H7 (cell line): ENCODE data around the gene IL21R. TPM values are rescaled to one million over a fixed set of nuclear protein-coding genes. Genes with fewer than 3 reads are reported as not detected.
"Not testable (repeated sequence)": the region's sequence is repeated elsewhere in the genome, so short reads cannot be mapped to it uniquely, and the experiment has no call there.

Experiments
- DNase-seq: peaks from one replicate; pipeline ENCODE4 v3.0.0; 2012
- H3K27me3 ChIP-seq: 2 replicates; pipeline ENCODE4 v1.6.0; 2011; ENCODE audit warnings: mild to moderate bottlenecking, low read length; ENCODE audit not compliant: control insufficient read depth, insufficient read depth
- H3K36me3 ChIP-seq: replicated peaks from 2 replicates; pipeline ENCODE4 v1.5.1; 2011; ENCODE audit warnings: low read length; ENCODE audit not compliant: control insufficient read depth, insufficient read depth
- H3K4me3 ChIP-seq: 2 replicates; pipeline ENCODE4 v1.5.1; 2011; ENCODE audit warnings: low read depth, mild to moderate bottlenecking, control low read depth, low read length, moderate library complexity; ENCODE audit not compliant: insufficient read depth
- total RNA-seq: library from RNA; depleted of rRNA; stranded (reverse); fragments of >200 nt; shearing (Covaris generic); gene quantifications from 2 replicates; pipeline ENCODE4 v1.2.3, GENCODE V29; 2014

IL21R gene
- total RNA-seq, 1 experiment from 2014 or later = 0.73 TPM

DNA sequence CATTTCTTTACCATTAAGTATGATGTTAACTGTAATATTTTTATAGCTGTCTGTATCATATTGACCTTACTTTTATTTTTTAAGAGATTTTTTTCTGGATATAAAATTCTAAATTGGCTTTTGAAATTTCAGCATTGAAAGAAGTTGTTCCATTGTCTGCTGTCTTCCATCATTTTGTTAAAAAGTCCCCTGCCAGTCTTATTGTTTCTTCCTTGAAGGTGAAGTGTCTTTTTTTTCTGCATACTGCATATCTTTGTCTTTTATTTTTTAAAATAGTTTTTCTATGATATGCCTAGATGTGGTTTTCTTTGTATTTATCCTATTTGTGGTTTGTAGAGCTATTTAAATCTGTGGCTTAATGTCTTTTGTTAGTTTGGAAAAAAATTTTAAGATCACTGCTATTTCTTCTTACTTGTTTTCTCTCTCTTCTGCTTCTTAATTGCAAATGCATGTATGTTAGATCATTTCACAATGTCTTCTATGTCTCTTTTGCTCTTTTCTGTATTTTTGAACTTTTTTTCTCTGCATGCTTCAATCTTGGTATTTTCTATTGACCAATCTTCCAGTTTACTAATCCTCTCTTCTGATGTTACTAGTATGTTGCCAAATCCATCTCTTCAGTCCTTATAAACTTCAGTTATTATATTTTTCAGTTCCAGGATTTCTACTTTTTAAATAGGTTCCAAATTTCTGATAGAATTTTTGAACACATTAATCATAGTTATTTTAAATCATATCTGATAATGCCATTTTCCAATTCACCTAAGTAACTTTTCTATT, 20.2 kb downstream of the IL21R start:
- DNase-seq = no peak
- Histone ChIP-seq H3K36me3 (no peaks in the 10 kb centered on the region), H3K27me3 (no peaks in the 10 kb centered on the region), H3K4me3 (no peak overlapping the region)

GRCh38 chr16:27424772-27425498, 23.0 kb downstream of the IL21R start:
- Histone ChIP-seq H3K36me3 (no peaks in the 10 kb centered on the region), H3K27me3 (no peaks in the 10 kb centered on the region), H3K4me3 (no peak overlapping the region)
- no peak for DNase-seq

DNA sequence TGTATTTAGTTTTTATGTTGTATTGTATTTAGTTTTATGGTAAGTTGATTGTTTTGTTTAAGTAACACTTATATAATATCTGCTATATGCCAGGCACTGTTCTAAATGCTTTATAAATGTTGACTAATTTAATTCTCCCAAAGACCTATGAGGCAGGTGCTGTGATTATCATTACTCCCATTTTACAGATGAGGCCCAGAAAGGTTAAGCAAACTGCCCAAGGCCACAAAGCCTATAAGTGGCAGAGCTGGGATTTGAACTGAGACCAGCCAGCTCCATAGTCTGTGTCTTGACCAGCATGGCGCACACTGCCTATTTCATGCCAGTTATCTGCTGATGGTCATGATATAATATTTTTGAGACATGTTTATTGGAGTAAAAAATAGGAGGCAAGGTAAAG, 24.0 kb downstream of the IL21R start:
- Histone ChIP-seq H3K27me3 (no peaks in the 10 kb centered on the region), H3K36me3 (no peaks in the 10 kb centered on the region), H3K4me3 (no peak overlapping the region)
- no peak for DNase-seq

DNA sequence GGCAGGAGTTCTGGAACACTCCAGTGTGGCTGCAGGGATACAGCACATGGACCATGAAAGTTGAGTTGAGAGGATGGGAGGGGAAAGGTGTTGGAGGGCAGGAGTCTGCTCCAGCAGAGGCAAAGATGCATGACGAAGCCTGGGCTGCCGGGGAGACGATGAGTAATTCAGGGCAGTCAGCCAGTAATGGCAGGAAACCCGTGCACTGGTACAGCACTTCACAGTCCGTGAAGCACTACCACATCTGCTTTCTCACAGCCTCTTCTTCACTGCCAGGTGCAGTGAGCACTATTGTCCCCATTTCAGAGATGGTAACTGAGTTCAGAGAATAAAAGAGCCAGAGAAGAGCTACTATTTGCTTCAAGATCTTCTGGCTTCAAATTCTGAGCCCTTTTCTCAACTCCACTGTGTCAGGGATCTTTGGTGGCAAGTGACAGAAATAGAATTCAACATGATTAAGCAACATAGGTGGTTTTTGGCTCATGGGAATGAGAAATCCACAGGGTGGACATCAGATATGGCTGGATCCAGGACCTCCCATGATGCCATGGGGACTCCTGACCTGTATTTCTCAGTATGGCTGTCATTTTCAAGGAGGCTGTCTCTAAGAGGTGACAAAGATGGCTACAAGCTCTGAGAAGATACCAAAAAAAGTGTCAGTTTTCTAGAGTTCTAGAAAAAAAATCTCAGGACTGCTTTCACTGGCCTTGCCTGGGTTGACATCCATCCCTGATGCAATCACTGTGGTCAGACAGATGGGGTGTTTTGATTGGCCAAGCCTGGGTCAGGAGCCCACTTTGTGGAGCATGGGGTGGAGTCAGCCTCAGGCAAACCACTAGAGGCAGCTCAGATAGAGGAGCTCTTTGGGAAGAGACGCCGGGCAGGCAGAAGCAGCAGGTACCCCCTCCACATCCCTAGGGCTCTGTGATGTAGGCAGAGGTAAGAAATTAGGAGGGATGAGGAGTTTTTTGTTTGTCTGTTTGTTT, 24.7 kb downstream of the IL21R start:
- peak; percentile 71 for DNase-seq
- H3K4me3 ChIP-seq = no peak overlapping the region
- no peaks in the 10 kb centered on the region for H3K36me3 ChIP-seq
- no peaks in the 10 kb centered on the region for H3K27me3 ChIP-seq

- Histone ChIP-seq H3K36me3 (no peaks in the 10 kb centered on the region), H3K4me3 (no peak overlapping the region), H3K27me3 (no peaks in the 10 kb centered on the region)
- DNase-seq = no peak
These were observed 25.6 kb downstream of the IL21R start for GRCh38 chr16:27427538-27427937.

DNA sequence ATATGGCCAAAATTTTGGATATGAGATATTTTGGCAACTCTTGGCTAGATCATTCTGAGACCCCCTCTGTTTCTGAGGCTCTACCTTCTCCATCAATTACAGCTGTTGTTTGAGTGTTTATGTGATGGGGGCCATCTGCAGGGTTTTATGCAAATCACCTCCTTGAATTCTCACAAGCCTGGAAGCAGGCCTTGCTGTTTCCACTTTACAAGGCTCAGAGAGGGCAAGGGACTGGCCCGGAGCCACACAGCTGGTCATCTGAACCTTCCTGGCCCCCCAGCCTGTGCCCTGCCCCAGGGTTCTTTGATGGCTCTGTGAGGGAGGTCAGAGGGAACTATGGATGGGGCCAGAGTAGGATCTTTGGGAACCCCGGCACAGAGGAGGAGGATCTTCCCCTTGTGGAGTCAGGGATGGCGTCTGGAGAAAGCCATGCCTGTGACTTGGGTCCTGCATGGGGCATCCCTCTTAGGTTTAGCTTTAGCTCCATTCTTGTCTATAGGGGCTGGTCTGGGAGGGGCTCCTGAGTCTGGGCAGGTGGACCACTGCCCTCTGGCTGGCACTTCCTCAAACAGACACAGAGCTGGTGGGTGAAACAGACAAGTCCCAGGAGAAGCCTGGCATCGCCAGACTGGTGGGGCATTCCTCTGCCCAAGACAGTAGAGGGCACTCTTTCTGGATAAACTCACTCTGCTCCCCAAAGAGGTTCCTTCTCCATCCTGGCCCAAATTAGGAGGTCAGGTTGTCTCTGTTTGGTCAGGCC, 26.2 kb downstream of the IL21R start:
- peak; percentile 58 for DNase-seq
- Histone ChIP-seq H3K4me3 (no peak overlapping the region), H3K36me3 (no peaks in the 10 kb centered on the region), H3K27me3 (no peaks in the 10 kb centered on the region)

- Histone ChIP-seq H3K4me3 (no peak overlapping the region), H3K36me3 (no peaks in the 10 kb centered on the region), H3K27me3 (no peaks in the 10 kb centered on the region)
- DNase-seq = no peak
These were observed 27.4 kb downstream of the IL21R start for GRCh38 chr16:27429330-27429871.

DNA sequence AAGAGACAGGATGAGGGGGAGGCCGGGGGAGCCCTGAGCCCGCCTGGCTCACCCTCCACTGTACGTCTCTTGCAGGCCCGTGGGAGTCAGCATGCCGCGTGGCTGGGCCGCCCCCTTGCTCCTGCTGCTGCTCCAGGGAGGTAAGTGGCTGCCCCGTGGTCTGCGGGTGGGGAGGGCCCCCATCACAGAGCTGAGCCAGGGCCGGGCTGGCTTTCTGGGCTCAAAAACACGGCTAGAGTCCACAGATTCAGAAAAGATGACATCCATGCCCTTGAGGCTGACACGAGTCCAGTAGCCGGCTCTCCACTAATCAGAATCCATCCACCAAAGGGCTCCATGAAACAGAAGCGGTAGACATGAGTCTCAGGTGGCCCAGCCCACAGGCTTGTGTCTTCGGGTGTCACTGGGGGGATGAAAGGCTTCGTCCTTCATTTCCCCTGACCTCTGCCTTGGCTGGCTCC, 28.0 kb downstream of the IL21R start:
- no peak for DNase-seq
- Histone ChIP-seq H3K36me3 (no peaks in the 10 kb centered on the region), H3K27me3 (no peaks in the 10 kb centered on the region), H3K4me3 (no peak overlapping the region)

GRCh38 chr16:27430512-27430911, 28.5 kb downstream of the IL21R start:
- no peaks in the 10 kb centered on the region for H3K27me3 ChIP-seq

DNA sequence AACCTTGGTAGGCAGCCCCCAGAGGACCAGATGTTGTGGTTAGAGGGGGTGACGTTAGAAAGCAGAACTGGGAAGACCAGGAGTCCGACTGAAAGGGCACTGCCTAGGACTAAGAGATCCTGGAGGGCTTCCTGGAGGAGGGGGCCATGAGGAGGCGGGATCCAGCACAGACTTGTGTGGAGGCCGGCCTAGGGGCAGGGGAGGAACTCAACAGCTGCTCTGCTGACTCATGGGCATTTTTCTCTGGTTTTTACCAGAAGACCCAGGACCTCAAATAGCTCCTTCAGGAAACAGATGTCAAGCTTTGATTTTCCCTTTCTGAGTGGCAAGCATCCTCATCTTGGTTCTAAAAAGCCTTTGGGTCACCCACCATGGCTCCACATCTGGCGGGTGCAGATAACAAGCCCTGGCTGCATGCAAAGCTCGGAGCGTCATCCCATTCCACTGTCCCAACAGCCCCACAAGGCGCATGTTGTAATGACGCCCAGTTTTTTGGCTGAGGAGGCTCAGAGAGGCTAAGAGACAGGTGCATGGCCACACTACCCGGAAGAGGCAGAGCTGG, 29.0 kb downstream of the IL21R start:
- no peak for DNase-seq
- no peaks in the 10 kb centered on the region for H3K27me3 ChIP-seq
- H3K36me3 ChIP-seq = no peaks in the 10 kb centered on the region
- H3K4me3 ChIP-seq = no peak overlapping the region

More at GRCh38 chr16:27430512-27430911, 28.5 kb downstream of the IL21R start:
- no peak for DNase-seq
- Histone ChIP-seq H3K36me3 (no peaks in the 10 kb centered on the region), H3K4me3 (no peak overlapping the region)

DNA sequence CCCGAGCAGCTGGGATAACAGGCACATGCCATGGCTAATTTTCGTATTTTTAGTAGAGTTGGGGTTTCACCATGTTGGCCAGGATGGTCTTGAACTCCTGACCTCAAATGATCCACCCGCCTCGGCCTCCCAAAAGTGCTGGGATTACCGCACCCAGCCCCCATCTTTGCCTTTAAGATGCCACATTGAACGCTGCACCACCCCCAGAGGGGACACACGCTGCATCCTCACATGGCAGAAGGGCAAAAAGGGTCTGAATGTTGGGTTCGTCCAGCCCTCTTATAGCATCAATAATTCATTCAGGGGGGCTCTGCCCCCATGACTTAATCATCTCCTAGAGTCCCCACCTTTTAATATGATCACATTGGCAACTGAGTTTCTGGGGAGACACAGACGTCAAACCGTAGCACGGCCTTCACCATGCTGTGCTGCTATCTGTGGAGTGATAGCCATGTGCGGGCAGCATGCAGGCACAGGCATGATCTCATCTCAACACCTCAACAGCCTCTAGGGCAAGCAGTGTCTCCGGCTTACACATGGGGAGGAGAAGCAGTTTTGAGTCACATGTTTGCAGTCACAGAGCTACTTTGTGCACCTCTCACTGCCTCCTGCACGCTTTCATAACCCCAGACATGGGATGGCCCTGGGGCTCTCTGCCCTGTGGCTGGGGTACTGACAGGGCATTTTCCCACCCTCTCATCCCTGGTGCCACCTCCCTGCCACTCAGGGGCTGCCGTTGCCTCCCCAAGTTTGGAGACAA, 30.0 kb downstream of the IL21R start:
- no peaks in the 10 kb centered on the region for H3K36me3 ChIP-seq
- H3K27me3 ChIP-seq = no peaks in the 10 kb centered on the region
- no peak overlapping the region for H3K4me3 ChIP-seq
- DNase-seq = no peak

DNA sequence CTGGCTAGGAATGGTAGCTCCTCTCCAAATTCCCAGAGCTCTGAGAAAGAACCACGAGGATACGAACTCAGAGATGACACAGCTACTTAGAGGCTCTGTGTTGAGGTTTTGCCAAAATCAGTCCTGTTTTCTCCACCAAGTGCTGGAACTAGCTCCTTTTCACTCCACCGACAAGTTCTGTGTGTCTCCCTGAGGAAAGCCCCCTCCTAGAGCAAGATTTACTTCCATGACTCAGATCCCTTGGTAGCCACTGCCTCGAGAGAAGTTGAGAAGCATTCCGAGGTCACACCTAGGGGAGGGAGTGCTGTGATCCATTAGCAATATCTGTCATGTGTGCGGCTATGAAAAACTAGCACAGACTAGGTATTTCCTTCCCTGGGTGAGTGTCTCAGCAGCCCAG, 30.6 kb downstream of the IL21R start:
- H3K36me3 ChIP-seq = no peaks in the 10 kb centered on the region
- DNase-seq = no peak
- H3K4me3 ChIP-seq = no peak overlapping the region
- H3K27me3 ChIP-seq = no peaks in the 10 kb centered on the region

- DNase-seq = not testable (repeated sequence)
These were observed 31.2 kb downstream of the IL21R start for GRCh38 chr16:27433191-27433590.

More at GRCh38 chr16:27433191-27433590, 31.2 kb downstream of the IL21R start:
- H3K36me3 ChIP-seq, H3K4me3 ChIP-seq, H3K27me3 ChIP-seq: not testable (repeated sequence)
